NCI-H1694 (cell line): ENCODE results near the gene TBC1D10A.

Source experiments
- DNase-seq: peaks from one replicate; lab custom pipeline; 2025; lab: John Stamatoyannopoulos, UW

Gene TBC1D10A

GRCh38 chr22:30245985-30246813, 80.5 kb downstream of the TBC1D10A start, which contains the start of gene LIF:
LIF (minus strand) TSS chr22:30246759; CDS start chr22:30246695, 64 bp downstream.
- DNase-seq, result no peak

GRCh38 chr22:30245181-30245984, 81.4 kb downstream of the TBC1D10A start:
- no peak for DNase-seq

DNA sequence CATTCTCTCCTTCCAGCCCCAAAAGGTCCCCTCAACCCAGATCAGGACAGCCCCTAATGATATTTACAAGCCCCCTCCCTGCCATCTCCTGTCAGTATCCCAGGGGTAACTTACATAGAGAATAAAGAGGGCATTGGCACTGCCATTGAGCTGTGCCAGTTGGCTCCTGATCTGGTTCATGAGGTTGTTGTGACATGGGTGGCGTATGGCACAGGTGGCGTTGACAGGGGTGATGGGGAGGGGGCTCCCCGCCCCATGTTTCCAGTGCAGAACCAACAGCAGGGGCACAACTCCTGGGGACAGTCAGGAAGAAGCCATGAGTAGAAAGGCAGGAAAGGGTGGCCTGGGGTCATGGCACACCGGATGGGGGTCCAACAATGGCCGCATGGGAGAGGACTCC, 82.1 kb downstream of the TBC1D10A start:
- DNase-seq, result no peak

DNA sequence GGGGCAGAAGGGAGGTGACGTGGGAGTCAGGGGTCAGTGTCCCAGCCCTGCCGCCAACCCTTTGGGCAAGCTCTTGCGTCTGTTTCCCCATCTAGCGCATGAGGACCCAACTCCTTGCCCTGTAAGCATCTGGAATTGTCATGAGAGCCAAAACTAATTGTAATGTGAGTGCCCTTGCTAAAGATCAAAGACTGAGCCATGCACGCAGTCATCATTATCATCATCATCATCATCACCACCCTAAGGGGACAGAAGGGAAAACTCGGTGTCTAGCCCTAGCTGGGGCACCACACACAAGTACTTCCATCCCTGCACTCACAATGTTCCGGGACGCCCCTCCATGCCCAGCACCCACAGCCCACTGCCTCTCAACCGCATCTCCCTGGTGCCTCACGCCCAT, 82.7 kb downstream of the TBC1D10A start:
- DNase-seq, result no peak

- DNase-seq, result no peak
Observed at GRCh38 chr22:30243661-30244060, 83.1 kb downstream of the TBC1D10A start.
